Hepatocyte (in vitro differentiated cells): Measurements from ENCODE around the gene CMSS1.

Experiments
- CTCF ChIP-seq: fragments of 200-600 bp; sonication (generic); IDR thresholded peaks from 2 replicates; pipeline ENCODE4 v1.5.1; 2016; ENCODE audit warnings: antibody characterized with exemption, mild to moderate bottlenecking; ENCODE audit not compliant: poor library complexity
- EZH2 ChIP-seq: fragments of 200-600 bp; sonication (generic); IDR thresholded peaks from 2 replicates; pipeline ENCODE4 v1.6.1; 2016; ENCODE audit warnings: antibody characterized with exemption, mild to moderate bottlenecking, borderline replicate concordance

GRCh38 chr3:100197876-100198275 lies 380.2 kb downstream of the CMSS1 start:
- TF ChIP-seq EZH2, result no peak
- TF ChIP-seq CTCF, result no peak
